ENCODE results near the gene CCRL2.
A peak's percentile ranks its signal among the peaks of the same experiment; 100 is the strongest.

CCRL2 gene

GRCh38 chr3:46361408-46362283, 45.4 kb upstream of the CCRL2 start (continued):
- TF ChIP-seq ZNF16 (tag by site-specific recombination; IDR thresholded peaks at IDR 0.05; ENCODE audit: low read depth) (no peak), PRDM1 (tag by site-specific recombination; IDR thresholded peaks at IDR 0.05) (no peak), ZFP3 (tag by site-specific recombination; IDR thresholded peaks at IDR 0.05; ENCODE audit: low read depth) (no peak), ZBTB44 (tag by site-specific recombination; IDR thresholded peaks at IDR 0.05) (peak; percentile 62; the same call in 1 of the 2 replicates), ZNF155 (tag by site-specific recombination; IDR thresholded peaks at IDR 0.05) (no peak), ZNF518A (tag by site-specific recombination; conservative IDR thresholded peaks at IDR 0.05; ENCODE audit: low read depth) (0 out of 2 replicates have a peak, but pooled peaks have one; percentile 46), ZNF19 (tag by site-specific recombination; IDR thresholded peaks at IDR 0.05; ENCODE audit: low read depth) (no peak), PRDM4 (tag by site-specific recombination; IDR thresholded peaks at IDR 0.05) (peak; percentile 97), GLIS1 (tag by site-specific recombination; IDR thresholded peaks at IDR 0.05) (no peak), ZIC2 (tag by site-specific recombination; IDR thresholded peaks at IDR 0.05) (peak; percentile 45; the same call in 1 of the 2 replicates), HIC1 (tag by site-specific recombination; IDR thresholded peaks at IDR 0.05) (0 out of 2 replicates have a peak, but pooled peaks have one; percentile 35), ZBTB8A (tag by site-specific recombination; IDR thresholded peaks at IDR 0.05) (peak; percentile 13; the same call in 1 of the 2 replicates), ZNF600 (tag by site-specific recombination; IDR thresholded peaks at IDR 0.05) (peak; percentile 46; the same call in 1 of the 2 replicates), ZNF366 (tag by site-specific recombination; conservative IDR thresholded peaks at IDR 0.05) (no peak), ZNF660 (tag by site-specific recombination; IDR thresholded peaks at IDR 0.05) (peak; percentile 58; the same call in 1 of the 2 replicates), ZNF558 (tag by site-specific recombination; IDR thresholded peaks at IDR 0.05) (peak; percentile 67; the same call in 1 of the 2 replicates), ZNF548 (tag by site-specific recombination; IDR thresholded peaks at IDR 0.05) (no peak), ZSCAN4 (tag by site-specific recombination; IDR thresholded peaks at IDR 0.05) (peak; percentile 18; the same call in 1 of the 2 replicates), ZNF629 (tag by site-specific recombination; IDR thresholded peaks at IDR 0.05) (peak; percentile 78), BCL6B (tag by site-specific recombination; IDR thresholded peaks at IDR 0.05) (no peak), ZNF692 (tag by site-specific recombination; IDR thresholded peaks at IDR 0.05) (peak; percentile 57; the same call in 1 of the 2 replicates), ZNF169 (tag by site-specific recombination; IDR thresholded peaks at IDR 0.05) (no peak), ZNF785 (tag by site-specific recombination; IDR thresholded peaks at IDR 0.05) (0 out of 2 replicates have a peak, but pooled peaks have one; percentile 33)
